Activated CD4-positive, alpha-beta T cell treated with anti-CD3 and anti-CD28 coated beads, Interleukin-2, Interleukin-6, amounts not matched to agents 100 ng/mL and 50 ng/mL, durations not matched to agents 16 hours and 8 hours (primary cell): ENCODE data around the gene CILP2.
A peak's percentile ranks its signal among the peaks of the same experiment; 100 is the strongest.

Source experiments
- DNase-seq: peaks from one replicate; pipeline ENCODE4 v3.0.0-alpha.2; 2020

Gene CILP2

DNA sequence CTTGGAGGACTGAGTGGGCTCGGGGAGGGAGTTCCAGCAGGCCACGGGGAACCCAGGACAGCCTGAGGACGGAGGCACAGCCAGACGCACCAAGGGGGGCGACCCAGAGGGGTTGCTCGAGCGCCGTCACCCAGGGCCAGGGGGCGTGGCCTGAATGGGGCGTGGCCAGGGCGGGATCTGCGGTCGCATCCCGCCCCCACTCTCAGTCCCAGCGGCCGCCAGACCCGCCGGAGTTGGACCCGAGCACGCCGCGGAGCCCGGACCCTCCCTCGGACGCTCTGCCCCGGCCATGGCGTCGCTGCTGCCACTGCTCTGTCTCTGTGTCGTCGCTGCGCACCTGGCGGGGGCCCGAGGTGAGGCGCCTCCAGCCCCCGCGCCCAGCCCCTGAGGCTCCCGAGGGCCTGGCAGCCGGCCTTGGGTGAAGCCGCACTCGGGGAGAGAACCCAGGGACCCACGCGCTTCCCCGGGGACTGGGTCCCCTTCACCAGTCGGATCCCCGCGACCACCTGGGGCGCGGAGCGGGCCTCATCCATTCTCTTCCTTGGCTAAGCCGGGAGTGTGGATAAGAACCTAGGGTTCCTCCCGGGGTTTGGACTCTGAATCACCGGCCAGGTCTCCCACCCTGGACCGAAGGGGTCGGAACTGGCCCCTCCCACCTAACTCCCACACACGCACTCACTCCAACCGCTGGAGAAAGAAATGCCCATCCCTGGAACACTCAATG lies at the start of gene CILP2:
Gene CILP2 (plus strand): TSS at position 205 of the 724 bp plus-strand sequence. CDS start 85 bp downstream, at position 290.
- DNase-seq, result peak; percentile 24

- peak; percentile 96 for DNase-seq
These were observed 49.0 kb upstream of the CILP2 start for GRCh38 chr19:19488875-19489690.

GRCh38 chr19:19489804-19490204 lies 48.3 kb upstream of the CILP2 start:
- DNase-seq, result no peak

GRCh38 chr19:19490214-19490968 lies 47.7 kb upstream of the CILP2 start:
- DNase-seq, result peak; percentile 84

DNA sequence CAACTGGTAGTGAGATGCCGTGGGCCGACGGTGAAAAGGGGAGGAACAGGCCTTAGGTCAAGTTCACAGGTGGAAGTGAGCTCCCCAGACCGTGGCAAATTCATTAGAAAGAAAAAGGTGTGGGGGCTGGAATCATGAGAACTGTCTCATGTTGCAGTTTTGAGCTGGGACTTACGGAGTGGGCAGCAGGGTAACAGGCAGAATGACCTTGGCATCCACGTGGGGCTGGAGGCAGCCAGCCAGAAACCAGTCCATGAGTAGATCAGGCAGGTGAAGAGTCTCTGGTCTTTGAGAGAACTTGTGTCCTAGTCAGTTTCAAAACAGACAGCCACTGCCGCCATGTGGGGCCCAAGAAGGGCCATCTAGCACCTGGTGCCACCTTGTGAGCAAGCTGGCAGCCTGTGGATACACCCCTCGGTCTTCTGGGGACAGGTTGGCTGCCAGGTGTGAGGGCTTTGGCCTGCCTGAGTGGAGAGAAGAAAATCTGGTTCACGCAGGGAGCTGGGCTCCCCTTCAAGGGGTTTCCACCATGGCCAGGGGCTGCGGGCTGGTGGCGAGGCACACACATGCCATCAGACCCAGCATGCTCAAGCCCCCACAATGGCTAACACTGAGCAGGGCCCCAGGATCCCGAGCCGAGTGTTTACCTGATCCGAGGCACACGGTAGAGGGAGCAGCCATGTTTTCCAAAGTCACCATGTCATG lies 46.6 kb upstream of the CILP2 start:
- no peak for DNase-seq

- DNase-seq, result no peak
These were observed 45.9 kb upstream of the CILP2 start for GRCh38 chr19:19492026-19492610.

- no peak for DNase-seq
These were observed 44.1 kb upstream of the CILP2 start for GRCh38 chr19:19493841-19494546.

DNA sequence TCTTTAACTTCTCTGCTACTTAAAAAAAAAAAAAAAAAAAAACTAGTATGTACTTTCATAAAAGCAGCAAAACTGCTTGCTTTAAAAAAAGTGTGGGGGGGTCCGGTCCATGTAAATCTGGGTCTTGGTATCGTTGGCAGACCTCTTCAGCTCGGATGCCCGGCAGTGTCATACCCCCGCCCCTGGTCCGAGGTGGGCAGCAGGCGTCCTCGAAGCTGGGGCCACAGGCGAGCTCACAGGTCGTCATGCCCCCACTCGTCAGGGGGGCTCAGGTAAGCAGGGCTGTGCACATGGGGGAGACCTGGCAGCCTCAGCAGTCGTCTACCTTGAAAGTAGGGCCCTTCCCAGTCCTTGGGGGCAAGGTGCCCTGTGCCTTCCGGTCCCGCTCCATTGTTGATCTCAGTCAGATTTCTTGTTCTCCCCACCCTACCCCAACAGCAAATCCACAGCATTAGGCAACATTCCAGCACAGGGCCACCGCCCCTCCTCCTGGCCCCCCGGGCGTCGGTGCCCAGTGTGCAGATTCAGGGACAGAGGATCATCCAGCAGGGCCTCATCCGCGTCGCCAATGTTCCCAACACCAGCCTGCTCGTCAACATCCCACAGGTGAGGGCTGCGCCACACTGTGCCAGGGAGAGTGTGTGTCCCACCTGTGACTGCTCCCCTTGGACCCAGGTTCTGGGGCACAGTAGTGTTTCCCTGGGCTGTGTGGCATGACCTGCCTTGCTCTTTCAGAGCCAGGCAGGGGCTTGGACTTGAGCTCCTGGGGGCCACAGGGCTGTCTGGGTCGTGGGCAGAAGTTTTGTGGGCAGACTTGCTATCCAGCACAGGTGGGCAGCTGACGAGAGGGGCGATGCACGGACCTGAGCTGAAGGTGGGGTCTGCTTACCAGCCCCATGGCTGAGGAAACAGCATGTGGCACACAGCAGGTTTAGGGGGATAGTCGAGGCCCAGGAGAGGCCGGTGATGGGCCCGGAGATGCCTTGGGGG lies 42.2 kb upstream of the CILP2 start:
- DNase-seq, result no peak

DNA sequence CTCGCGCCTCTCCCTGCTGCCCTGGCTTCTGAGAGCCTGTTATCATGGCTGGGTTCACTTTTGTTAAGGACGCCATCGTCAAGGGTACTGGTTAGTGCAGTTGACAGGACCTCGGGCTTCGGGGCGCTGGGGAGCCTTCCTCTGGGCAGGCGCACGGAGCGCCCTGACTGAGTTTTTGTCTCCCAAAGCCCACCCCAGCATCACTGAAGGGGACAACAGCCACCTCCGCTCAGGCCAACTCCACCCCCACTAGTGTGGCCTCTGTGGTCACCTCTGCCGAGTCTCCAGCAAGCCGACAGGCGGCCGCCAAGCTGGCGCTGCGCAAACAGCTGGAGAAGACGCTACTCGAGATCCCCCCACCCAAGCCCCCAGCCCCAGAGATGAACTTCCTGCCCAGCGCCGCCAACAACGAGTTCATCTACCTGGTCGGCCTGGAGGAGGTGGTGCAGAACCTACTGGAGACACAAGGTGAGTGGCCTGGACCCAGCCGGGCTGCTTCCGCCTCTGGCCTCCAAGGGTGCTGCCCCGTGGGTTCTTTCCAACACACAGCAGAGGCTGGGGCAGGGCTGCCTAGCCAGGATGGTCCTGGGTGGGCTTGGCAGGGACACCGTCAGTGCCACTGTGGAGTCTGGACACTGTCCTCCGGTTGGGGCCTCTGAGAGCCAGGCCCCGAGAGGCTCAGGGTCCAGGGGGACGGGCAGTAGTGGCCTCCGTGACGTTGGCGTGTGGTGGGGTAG lies 39.6 kb upstream of the CILP2 start:
- no peak for DNase-seq

GRCh38 chr19:19499272-19499995 lies 38.6 kb upstream of the CILP2 start:
- DNase-seq, result no peak

DNA sequence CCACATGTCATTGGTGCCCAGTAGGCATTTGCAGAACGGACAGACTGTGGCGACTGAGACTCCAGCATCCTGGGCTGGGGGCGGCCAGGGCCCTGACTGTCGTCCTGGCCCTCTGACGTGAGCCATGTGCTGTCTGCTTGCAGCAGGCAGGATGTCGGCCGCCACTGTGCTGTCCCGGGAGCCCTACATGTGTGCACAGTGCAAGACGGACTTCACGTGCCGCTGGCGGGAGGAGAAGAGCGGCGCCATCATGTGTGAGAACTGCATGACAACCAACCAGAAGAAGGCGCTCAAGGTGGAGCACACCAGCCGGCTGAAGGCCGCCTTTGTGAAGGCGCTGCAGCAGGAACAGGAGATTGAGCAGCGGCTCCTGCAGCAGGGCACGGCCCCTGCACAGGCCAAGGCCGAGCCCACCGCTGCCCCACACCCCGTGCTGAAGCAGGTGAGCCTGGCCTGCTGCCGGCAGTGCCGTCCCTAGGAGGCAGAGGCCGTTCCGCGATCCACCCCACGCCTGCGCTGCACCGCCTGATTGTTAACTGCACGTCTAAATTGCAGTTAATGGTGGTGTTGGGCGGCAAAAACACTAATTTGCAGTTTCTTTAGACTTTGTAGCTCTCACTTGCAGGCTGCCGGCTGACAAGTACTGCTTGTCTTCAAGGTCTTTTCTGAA lies 37.0 kb upstream of the CILP2 start:
- no peak for DNase-seq

DNA sequence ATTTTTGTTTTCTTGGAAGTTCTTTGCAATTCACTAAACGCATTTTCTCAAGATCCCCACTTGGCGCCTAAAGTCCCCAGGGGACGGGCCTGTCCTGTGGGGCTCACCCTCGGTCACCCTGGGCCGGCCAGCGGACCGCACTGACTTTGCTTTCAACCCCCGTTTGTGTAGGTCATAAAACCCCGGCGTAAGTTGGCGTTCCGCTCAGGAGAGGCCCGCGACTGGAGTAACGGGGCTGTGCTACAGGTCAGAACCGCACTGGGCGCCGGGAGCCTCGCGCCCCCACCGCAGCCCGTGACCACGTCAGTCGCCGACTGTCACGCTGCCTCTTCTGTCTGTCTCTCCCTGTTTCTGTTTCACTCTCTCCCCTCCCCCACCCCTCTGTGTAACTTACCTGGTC lies 36.3 kb upstream of the CILP2 start:
- DNase-seq, result no peak

- no peak for DNase-seq
These were observed 35.8 kb upstream of the CILP2 start for GRCh38 chr19:19502281-19502680.

DNA sequence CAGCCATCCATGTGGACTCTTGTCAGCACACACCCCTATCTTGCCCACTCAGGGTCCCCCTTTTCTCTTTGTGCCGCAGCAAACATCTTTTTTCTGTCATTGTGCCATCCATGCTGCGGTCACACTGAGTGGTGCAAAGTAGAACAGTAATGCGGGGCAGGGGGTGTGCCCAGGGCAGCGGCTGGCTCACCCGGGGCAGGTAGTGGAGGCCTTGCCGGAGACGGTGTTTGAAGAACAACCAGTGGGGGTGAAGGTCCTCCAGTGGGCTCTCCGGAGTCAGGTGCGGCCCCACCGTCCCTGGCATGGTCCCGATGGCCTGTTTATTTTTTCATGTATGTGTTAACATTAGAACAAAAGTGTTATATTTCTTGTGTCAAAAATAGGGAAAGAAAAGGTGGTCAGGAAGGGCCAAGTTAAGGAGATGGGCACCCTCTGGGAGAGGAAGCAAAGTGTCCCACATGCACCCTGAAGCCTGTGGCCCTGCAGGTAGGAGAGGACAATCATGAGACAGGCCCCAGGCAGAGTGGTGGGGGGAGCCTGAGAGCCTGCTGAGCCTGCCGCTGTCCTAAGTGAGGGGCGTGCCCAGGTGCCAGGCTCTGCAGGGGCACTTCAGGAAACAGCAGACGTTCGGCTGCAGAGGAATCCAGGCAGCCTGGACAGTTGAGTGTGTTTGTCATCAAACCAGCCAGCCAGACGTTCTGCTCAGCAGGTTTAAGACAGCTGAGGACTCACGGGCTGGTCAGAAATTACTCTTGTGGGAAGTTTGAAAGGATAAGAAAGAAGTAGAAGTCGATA lies 35.1 kb upstream of the CILP2 start:
- no peak for DNase-seq

GRCh38 chr19:19504754-19505668 lies 33.1 kb upstream of the CILP2 start:
- no peak for DNase-seq

DNA sequence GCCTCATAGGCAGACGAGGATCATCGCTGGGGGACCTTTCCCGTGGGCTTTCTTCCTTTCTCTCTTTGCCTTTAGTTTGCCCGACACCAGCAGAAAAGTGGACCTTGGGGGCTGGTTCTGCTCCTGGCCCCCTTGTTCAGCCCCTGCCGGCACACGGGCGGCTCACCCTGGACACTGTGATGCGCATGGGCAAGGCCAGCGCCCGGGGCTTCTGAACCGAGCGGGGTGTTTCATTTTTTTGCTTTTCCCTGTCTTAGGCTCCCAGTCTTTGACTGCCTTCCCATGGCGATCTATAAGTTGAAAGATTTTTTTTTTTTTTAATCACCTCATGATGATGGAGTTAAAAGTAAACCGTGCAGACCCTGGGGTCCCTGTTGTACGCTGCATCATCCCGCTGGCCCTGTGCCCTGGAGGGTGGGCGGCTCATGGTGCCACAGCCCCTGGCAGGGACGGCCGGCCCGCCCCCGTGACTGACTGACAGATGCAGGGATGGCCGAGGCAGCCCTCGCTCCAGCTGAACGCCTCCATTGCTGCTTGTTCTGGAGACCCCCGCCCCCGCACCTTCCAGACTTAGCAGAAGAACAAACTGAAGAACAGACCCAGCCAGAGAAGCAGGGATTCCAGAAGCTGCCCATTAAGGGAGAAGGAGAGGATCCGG lies 32.3 kb upstream of the CILP2 start:
- no peak for DNase-seq
